ENCODE measurements around the gene RALGPS1. TPM values are rescaled to one million over a fixed set of nuclear protein-coding genes. Genes with fewer than 3 reads are reported as not detected.

RALGPS1 gene
- total RNA-seq, 1 experiment from 2014 or later: 28.5 TPM

DNA sequence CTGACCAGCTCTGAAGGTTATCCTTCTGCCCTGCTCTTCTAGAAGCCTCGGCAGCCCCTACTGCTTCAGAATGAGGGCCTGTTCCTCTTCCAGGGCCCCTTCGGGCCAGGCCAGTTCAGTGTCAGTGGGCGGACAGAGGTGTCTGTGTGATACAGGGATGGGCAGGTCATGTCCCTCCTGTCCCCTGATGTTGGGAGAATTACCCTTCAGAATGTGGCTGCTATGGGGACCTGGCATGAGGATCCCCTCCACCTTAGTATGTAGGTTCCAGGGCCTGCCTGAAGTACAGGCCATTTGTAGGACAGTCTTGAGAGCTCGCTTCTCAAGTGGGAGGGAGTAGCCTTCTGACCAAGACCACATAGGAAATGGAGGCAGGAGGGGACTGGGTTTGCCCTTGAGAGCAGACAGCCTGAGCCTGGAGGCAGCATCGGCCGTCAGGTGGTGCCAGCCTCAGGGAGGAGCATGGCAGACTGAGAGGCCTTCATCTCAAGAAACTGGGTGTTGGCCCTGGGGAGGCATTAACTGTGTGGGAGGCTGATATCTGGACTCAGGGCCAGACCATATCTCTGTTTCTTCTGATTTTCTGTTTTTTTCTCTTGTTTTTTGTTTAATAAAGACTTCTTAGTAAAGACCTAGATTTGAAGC lies 175.9 kb downstream of the RALGPS1 start (continued):
- TF ChIP-seq, protein P1, sequence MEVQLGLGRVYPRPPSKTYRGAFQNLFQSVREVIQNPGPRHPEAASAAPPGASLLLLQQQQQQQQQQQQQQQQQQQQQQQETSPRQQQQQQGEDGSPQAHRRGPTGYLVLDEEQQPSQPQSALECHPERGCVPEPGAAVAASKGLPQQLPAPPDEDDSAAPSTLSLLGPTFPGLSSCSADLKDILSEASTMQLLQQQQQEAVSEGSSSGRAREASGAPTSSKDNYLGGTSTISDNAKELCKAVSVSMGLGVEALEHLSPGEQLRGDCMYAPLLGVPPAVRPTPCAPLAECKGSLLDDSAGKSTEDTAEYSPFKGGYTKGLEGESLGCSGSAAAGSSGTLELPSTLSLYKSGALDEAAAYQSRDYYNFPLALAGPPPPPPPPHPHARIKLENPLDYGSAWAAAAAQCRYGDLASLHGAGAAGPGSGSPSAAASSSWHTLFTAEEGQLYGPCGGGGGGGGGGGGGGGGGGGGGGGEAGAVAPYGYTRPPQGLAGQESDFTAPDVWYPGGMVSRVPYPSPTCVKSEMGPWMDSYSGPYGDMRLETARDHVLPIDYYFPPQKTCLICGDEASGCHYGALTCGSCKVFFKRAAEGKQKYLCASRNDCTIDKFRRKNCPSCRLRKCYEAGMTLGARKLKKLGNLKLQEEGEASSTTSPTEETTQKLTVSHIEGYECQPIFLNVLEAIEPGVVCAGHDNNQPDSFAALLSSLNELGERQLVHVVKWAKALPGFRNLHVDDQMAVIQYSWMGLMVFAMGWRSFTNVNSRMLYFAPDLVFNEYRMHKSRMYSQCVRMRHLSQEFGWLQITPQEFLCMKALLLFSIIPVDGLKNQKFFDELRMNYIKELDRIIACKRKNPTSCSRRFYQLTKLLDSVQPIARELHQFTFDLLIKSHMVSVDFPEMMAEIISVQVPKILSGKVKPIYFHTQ (CRISPR knock-in tag; IDR thresholded peaks at IDR 0.05): no peak
- TF ChIP-seq, protein P2, sequence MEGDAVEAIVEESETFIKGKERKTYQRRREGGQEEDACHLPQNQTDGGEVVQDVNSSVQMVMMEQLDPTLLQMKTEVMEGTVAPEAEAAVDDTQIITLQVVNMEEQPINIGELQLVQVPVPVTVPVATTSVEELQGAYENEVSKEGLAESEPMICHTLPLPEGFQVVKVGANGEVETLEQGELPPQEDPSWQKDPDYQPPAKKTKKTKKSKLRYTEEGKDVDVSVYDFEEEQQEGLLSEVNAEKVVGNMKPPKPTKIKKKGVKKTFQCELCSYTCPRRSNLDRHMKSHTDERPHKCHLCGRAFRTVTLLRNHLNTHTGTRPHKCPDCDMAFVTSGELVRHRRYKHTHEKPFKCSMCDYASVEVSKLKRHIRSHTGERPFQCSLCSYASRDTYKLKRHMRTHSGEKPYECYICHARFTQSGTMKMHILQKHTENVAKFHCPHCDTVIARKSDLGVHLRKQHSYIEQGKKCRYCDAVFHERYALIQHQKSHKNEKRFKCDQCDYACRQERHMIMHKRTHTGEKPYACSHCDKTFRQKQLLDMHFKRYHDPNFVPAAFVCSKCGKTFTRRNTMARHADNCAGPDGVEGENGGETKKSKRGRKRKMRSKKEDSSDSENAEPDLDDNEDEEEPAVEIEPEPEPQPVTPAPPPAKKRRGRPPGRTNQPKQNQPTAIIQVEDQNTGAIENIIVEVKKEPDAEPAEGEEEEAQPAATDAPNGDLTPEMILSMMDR (IDR thresholded peaks at IDR 0.05): no peak
- TF ChIP-seq MYBL2 (CRISPR knock-in tag; IDR thresholded peaks at IDR 0.05): no peak
- TF ChIP-seq, protein P3, sequence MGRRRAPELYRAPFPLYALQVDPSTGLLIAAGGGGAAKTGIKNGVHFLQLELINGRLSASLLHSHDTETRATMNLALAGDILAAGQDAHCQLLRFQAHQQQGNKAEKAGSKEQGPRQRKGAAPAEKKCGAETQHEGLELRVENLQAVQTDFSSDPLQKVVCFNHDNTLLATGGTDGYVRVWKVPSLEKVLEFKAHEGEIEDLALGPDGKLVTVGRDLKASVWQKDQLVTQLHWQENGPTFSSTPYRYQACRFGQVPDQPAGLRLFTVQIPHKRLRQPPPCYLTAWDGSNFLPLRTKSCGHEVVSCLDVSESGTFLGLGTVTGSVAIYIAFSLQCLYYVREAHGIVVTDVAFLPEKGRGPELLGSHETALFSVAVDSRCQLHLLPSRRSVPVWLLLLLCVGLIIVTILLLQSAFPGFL (CRISPR knock-in tag; IDR thresholded peaks at IDR 0.05; ENCODE audit: borderline replicate concordance): no peak
- TF ChIP-seq, protein P4, sequence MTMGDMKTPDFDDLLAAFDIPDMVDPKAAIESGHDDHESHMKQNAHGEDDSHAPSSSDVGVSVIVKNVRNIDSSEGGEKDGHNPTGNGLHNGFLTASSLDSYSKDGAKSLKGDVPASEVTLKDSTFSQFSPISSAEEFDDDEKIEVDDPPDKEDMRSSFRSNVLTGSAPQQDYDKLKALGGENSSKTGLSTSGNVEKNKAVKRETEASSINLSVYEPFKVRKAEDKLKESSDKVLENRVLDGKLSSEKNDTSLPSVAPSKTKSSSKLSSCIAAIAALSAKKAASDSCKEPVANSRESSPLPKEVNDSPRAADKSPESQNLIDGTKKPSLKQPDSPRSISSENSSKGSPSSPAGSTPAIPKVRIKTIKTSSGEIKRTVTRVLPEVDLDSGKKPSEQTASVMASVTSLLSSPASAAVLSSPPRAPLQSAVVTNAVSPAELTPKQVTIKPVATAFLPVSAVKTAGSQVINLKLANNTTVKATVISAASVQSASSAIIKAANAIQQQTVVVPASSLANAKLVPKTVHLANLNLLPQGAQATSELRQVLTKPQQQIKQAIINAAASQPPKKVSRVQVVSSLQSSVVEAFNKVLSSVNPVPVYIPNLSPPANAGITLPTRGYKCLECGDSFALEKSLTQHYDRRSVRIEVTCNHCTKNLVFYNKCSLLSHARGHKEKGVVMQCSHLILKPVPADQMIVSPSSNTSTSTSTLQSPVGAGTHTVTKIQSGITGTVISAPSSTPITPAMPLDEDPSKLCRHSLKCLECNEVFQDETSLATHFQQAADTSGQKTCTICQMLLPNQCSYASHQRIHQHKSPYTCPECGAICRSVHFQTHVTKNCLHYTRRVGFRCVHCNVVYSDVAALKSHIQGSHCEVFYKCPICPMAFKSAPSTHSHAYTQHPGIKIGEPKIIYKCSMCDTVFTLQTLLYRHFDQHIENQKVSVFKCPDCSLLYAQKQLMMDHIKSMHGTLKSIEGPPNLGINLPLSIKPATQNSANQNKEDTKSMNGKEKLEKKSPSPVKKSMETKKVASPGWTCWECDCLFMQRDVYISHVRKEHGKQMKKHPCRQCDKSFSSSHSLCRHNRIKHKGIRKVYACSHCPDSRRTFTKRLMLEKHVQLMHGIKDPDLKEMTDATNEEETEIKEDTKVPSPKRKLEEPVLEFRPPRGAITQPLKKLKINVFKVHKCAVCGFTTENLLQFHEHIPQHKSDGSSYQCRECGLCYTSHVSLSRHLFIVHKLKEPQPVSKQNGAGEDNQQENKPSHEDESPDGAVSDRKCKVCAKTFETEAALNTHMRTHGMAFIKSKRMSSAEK (CRISPR knock-in tag; IDR thresholded peaks at IDR 0.05; ENCODE audit: borderline replicate concordance): no peak
- no peak for TF ChIP-seq ZNF396 (CRISPR knock-in tag; IDR thresholded peaks at IDR 0.05; ENCODE audit: borderline replicate concordance)
- TF ChIP-seq ZBTB21 (CRISPR knock-in tag; IDR thresholded peaks at IDR 0.05; ENCODE audit: borderline replicate concordance): no peak

DNA sequence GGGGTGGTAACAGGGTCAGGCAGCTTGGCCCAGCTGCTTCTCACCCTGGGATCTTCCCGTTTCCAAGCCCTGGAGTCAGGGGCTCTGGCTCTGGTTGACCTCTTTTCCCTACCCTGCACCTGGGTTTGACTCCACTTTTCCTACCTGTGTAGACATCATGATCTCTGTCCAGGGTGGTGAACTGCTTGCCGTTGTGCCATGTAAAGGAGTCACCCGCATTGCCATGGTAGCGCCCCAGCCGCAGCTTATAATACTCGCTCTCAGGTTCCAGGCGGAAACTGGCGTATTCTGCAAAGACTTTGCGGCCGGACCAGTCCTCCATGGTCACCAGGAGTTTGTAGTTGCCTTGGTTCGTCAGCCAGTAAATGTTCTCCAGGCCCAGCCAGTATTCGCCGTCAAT lies 176.9 kb downstream of the RALGPS1 start:
- Mint-ChIP-seq H3K9me3 (no peaks in the 10 kb centered on the region), H3K27ac (no peak overlapping the region), H3K4me1 (no peaks in the 10 kb centered on the region), H3K36me3 (no peaks in the 10 kb centered on the region), H3K27me3 (ENCODE audit: low read depth) (no peaks in the 10 kb centered on the region), H3K4me3 (no peak overlapping the region)
- ATAC-seq (no peak), DNase-seq (ENCODE audit: low spot score) (no peak)
- ChIA-PET CTCF (no interaction called here), POLR2A (no interaction called here)
- TF ChIP-seq JUN (CRISPR knock-in tag; IDR thresholded peaks at IDR 0.05): no peak
- no peak for TF ChIP-seq ATF1 (CRISPR knock-in tag; IDR thresholded peaks at IDR 0.05)
- TF ChIP-seq FOXP1 (CRISPR knock-in tag; IDR thresholded peaks at IDR 0.05; ENCODE audit: borderline replicate concordance): no peak
- TF ChIP-seq ZNF232 (CRISPR knock-in tag; IDR thresholded peaks at IDR 0.05): no peak
- TF ChIP-seq EMX1 (CRISPR knock-in tag; IDR thresholded peaks at IDR 0.05): no peak
- TF ChIP-seq CREB1 (CRISPR knock-in tag; IDR thresholded peaks at IDR 0.05): no peak
- TF ChIP-seq, protein P3 (CRISPR knock-in tag; IDR thresholded peaks at IDR 0.05; ENCODE audit: borderline replicate concordance): no peak
- TF ChIP-seq ZNF138 (CRISPR knock-in tag; conservative IDR thresholded peaks at IDR 0.05): no peak
- no peak for TF ChIP-seq NFYB (CRISPR knock-in tag; conservative IDR thresholded peaks at IDR 0.05; ENCODE audit: low read depth)
- TF ChIP-seq, protein P5, sequence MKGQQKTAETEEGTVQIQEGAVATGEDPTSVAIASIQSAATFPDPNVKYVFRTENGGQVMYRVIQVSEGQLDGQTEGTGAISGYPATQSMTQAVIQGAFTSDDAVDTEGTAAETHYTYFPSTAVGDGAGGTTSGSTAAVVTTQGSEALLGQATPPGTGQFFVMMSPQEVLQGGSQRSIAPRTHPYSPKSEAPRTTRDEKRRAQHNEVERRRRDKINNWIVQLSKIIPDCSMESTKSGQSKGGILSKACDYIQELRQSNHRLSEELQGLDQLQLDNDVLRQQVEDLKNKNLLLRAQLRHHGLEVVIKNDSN (CRISPR knock-in tag; IDR thresholded peaks at IDR 0.05): no peak
- TF ChIP-seq ZNF219 (CRISPR knock-in tag; IDR thresholded peaks at IDR 0.05; ENCODE audit: borderline replicate concordance): no peak
- no peak for TF ChIP-seq NR2C2 (CRISPR knock-in tag; IDR thresholded peaks at IDR 0.05)
- no peak for TF ChIP-seq MXD4 (CRISPR knock-in tag; IDR thresholded peaks at IDR 0.05; ENCODE audit: borderline replicate concordance)
- TF ChIP-seq, protein P6, sequence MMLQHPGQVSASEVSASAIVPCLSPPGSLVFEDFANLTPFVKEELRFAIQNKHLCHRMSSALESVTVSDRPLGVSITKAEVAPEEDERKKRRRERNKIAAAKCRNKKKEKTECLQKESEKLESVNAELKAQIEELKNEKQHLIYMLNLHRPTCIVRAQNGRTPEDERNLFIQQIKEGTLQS (CRISPR knock-in tag; conservative IDR thresholded peaks at IDR 0.05): no peak
- TF ChIP-seq NR1H2 (CRISPR knock-in tag; IDR thresholded peaks at IDR 0.05): no peak
- no peak for TF ChIP-seq SMAD4 (CRISPR knock-in tag; IDR thresholded peaks at IDR 0.05)
